Pulmonary artery endothelial cell (primary cell): Measurements from ENCODE around the gene BEGAIN. TPM values are rescaled to one million over a fixed set of nuclear protein-coding genes. Genes with fewer than 3 reads are reported as not detected.

Experiments
- total RNA-seq: library from RNA; depleted of rRNA; stranded (reverse); fragments of >200 nt; gene quantifications from 2 replicates; pipeline ENCODE4 v1.2.3, GENCODE V29; 2014

BEGAIN gene
- total RNA-seq, 1 donor from 2014 or later = 0.13 TPM

Other genes starting within 250 kb of the BEGAIN start
- gene WDR25, start 210.9 kb downstream of the BEGAIN start, total RNA-seq = 20.8 and 21.7 TPM in 2 replicates
- not detected in 2 replicates for gene DLK1, start 139.5 kb upstream of the BEGAIN start, total RNA-seq
- gene MEG3, start 238.7 kb upstream of the BEGAIN start, total RNA-seq = 0.86 and 1.5 TPM in 2 replicates